Lower lobe of right lung (tissue), 2 donors: ENCODE results near the gene SELENOV. TPM values are rescaled to one million over a fixed set of nuclear protein-coding genes. Genes with fewer than 3 reads are reported as not detected.

Experiments
- ATAC-seq, 2 donors: fragments of 200-7000 bp; cut with Tn5 transposase; one replicate each; pipeline ENCODE4 v1.9.1; 2020 to 2022; ENCODE audit warnings: mild to moderate bottlenecking in 2 of 2, moderate library complexity in 2 of 2
- DNase-seq: peaks from one replicate; pipeline ENCODE4 v3.0.0-alpha.2; 2020
- H3K27ac ChIP-seq: fragments of 200-600 bp; one replicate; pipeline ENCODE4 v1.8.0; 2022
- H3K27me3 ChIP-seq: fragments of 200-600 bp; one replicate; pipeline ENCODE4 v1.8.0; 2022; ENCODE audit warnings: low read depth
- H3K36me3 ChIP-seq: fragments of 200-600 bp; one replicate; pipeline ENCODE4 v1.8.0; 2022; ENCODE audit warnings: mild to moderate bottlenecking
- H3K4me1 ChIP-seq: fragments of 200-600 bp; one replicate; pipeline ENCODE4 v1.8.0; 2022
- H3K4me3 ChIP-seq: fragments of 200-600 bp; one replicate; pipeline ENCODE4 v1.8.0; 2022; ENCODE audit warnings: mild to moderate bottlenecking
- H3K9me3 ChIP-seq: fragments of 200-600 bp; one replicate; pipeline ENCODE4 v1.8.0; 2022
- CTCF ChIP-seq: fragments of 200-600 bp; IDR thresholded peaks from one replicate; pipeline ENCODE4 v1.8.0; 2022; ENCODE audit warnings: antibody characterized with exemption, mild to moderate bottlenecking
- intact Hi-C: fragments of 100-400 bp; cut with DNase I; formaldehyde crosslinking; loops from one replicate; pipeline ENCODE4 v1.11.0; 2022
- total RNA-seq: library from RNA; stranded (reverse); fragmentation: NEBNext Ultra II Directional; extraction: Animal tissue kit (Norgen Biotek cat#: 25700); gene quantifications from one replicate; pipeline ENCODE4 v1.2.1, GENCODE V29; 2021
- donor health status: DM: no; HTN: yes; CAD: no; lungs with severe emphysema.

SELENOV gene
- total RNA-seq, 1 donor from 2014 or later: not detected

- intact Hi-C loops: no loop called here
- Histone ChIP-seq H3K9me3 (no peaks in the 10 kb centered on the region), H3K4me1 (no peaks in the 10 kb centered on the region), H3K36me3 (peaks cover 3% of the 10 kb centered on the region), H3K27ac (no peak overlapping the region), H3K4me3 (no peak overlapping the region), H3K27me3 (no peaks in the 10 kb centered on the region)
- DNase-seq: no peak
- ATAC-seq: no peak
- no peak for TF ChIP-seq CTCF
These were observed 10.3 kb downstream of the SELENOV start for GRCh38 chr19:39525205-39525604.

DNA sequence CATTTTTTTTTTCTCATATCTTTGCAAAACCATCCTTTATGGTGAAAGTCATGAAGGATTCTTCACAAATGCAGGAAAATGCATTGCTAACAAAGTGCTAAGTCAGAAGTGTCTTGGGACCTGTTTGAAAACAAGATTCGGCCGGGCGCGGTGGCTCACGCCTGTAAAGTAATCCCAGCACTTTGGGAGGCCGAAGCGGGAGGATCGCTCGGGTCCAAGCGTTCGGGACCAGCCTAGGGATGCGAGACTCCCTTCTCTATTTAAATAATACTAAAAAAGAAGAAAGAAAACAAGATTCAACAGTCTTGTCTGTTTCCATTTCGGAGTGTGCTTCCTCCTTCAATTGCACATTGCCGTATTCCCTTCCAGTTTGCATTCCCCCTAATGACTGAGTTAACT lies 16.9 kb downstream of the SELENOV start:
- peak overlapping the region; percentile 88 for H3K4me3 ChIP-seq
- H3K4me1 ChIP-seq: peaks cover 16% of the 10 kb centered on the region
- DNase-seq (no peak), ATAC-seq (no peak)
- H3K36me3 ChIP-seq: peaks cover 3% of the 10 kb centered on the region
- intact Hi-C loops: no loop called here
- peak overlapping the region; percentile 80 for H3K27ac ChIP-seq
- TF ChIP-seq CTCF: no peak
- H3K9me3 ChIP-seq: no peaks in the 10 kb centered on the region
- no peaks in the 10 kb centered on the region for H3K27me3 ChIP-seq

- H3K4me1 ChIP-seq: peaks cover 16% of the 10 kb centered on the region
- H3K27ac ChIP-seq: peak within 1 kb of the TSS; percentile 80
- H3K4me3 ChIP-seq: peak within 1 kb of the TSS; percentile 88
- no peaks in the 10 kb centered on the region for H3K9me3 ChIP-seq
- no peaks in the 10 kb centered on the region for H3K27me3 ChIP-seq
- H3K36me3 ChIP-seq: peaks cover 3% of the 10 kb centered on the region
- peak; percentile 98 for TF ChIP-seq CTCF
- DNase-seq (peak; percentile 98), ATAC-seq (peak; percentile 98)
- intact Hi-C loops: no loop called here
These were observed 17.5 kb downstream of the SELENOV start, which contains the start of gene EID2B for GRCh38 chr19:39532233-39533002. Gene EID2B (minus strand): TSS chr19:39532852. CDS start chr19:39532802, 50 bp downstream.

DNA sequence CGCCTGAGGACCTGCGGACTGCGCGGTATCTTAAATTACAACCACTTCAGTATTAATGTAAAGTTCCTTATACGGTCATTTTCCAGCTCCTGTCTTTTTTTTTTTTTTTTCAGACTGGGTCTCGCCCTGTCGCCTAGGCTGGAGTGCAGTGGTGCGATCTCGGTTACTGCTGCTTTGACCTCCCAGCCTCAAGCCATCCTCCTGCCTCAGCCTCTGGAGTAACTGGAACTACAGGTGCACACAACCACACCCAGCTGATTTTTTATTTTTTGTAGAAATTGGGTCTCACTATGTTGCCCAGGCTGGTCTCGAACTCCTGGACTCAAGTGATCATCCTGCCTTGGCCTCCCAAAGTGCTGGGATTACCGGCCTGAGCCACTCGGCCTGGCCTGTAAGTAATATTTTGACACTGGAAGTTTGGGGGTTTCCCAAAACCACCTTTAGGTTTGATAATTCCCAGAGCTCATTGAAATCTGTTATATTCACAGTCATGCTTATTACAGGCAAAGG lies 18.1 kb downstream of the SELENOV start:
- H3K4me1 ChIP-seq: peaks cover 22% of the 10 kb centered on the region
- H3K4me3 ChIP-seq: peak overlapping the region; percentile 88
- no peak overlapping the region for H3K27ac ChIP-seq
- no peaks in the 10 kb centered on the region for H3K9me3 ChIP-seq
- no peaks in the 10 kb centered on the region for H3K27me3 ChIP-seq
- intact Hi-C loops: no loop called here
- peak in 1 of 2 donors; percentile 13 for ATAC-seq
- peak; percentile 32 for TF ChIP-seq CTCF
- H3K36me3 ChIP-seq: no peaks in the 10 kb centered on the region
- no peak for DNase-seq

- intact Hi-C loops: no loop called here
These were observed 18.9 kb downstream of the SELENOV start for GRCh38 chr19:39533791-39534190.

More at GRCh38 chr19:39533791-39534190, 18.9 kb downstream of the SELENOV start:
- DNase-seq (no peak), ATAC-seq (no peak)
- Histone ChIP-seq H3K27ac (no peak overlapping the region), H3K27me3 (no peaks in the 10 kb centered on the region), H3K4me3 (no peak overlapping the region), H3K9me3 (no peaks in the 10 kb centered on the region), H3K4me1 (peaks cover 29% of the 10 kb centered on the region), H3K36me3 (no peaks in the 10 kb centered on the region)
- TF ChIP-seq CTCF: no peak
